HG03135 (cell line): ENCODE measurements around the gene FGD1.
"Not testable (repeated sequence)": the region's sequence is repeated elsewhere in the genome, so short reads cannot be mapped to it uniquely, and the experiment has no call there.

ENCODE experiments used
- ATAC-seq: cut with Tn5 transposase; IDR thresholded peaks from one replicate; pipeline ENCODE4 v1.9.1; 2021; ENCODE audit warnings: mild to moderate bottlenecking, moderate library complexity; ENCODE audit not compliant: unreplicated experiment

FGD1 gene

GRCh38 chrX:54495814-54496516 lies at the start of gene FGD1:
TSS of gene FGD1 (minus strand) at chrX:54496234. CDS start at chrX:54495432, 802 bp downstream.
- ATAC-seq = no peak

GRCh38 chrX:54542239-54542638 lies 46.2 kb upstream of the FGD1 start:
- ATAC-seq = not testable (repeated sequence)

GRCh38 chrX:54540289-54540688 lies 44.3 kb upstream of the FGD1 start:
- ATAC-seq = no peak

- ATAC-seq = no peak
Measured at GRCh38 chrX:54534271-54534670, 38.2 kb upstream of the FGD1 start.

GRCh38 chrX:54530357-54530900 lies 34.4 kb upstream of the FGD1 start:
- ATAC-seq = peak; percentile 35

- peak; percentile 79 for ATAC-seq
Measured at GRCh38 chrX:54529552-54530356, 33.7 kb upstream of the FGD1 start, which contains the start of gene GNL3L. TSS of gene GNL3L (plus strand) at chrX:54530219. CDS start at chrX:54532567, 2,348 bp downstream.

- no peak for ATAC-seq
Measured at GRCh38 chrX:54529151-54529550, 33.1 kb upstream of the FGD1 start.

- ATAC-seq = no peak
Measured at GRCh38 chrX:54509400-54509799, 13.4 kb upstream of the FGD1 start.

- ATAC-seq = no peak
Measured at GRCh38 chrX:54496936-54497335, 902 bp upstream of the FGD1 start.

GRCh38 chrX:54496517-54496852 lies 451 bp upstream of the FGD1 start:
- ATAC-seq = no peak

GRCh38 chrX:54494989-54495813 lies 833 bp downstream of the FGD1 start:
- no peak for ATAC-seq

- no peak for ATAC-seq
Measured at GRCh38 chrX:54494166-54494988, 1.7 kb downstream of the FGD1 start.

GRCh38 chrX:54492340-54492739 lies 3.7 kb downstream of the FGD1 start:
- no peak for ATAC-seq

- ATAC-seq = not testable (repeated sequence)
Measured at GRCh38 chrX:54489819-54490218, 6.2 kb downstream of the FGD1 start.

- ATAC-seq = no peak
Measured at GRCh38 chrX:54484666-54485065, 11.4 kb downstream of the FGD1 start.

GRCh38 chrX:54483946-54484345 lies 12.1 kb downstream of the FGD1 start:
- no peak for ATAC-seq

GRCh38 chrX:54482839-54483593 lies 13.0 kb downstream of the FGD1 start:
- no peak for ATAC-seq

- no peak for ATAC-seq
Measured at GRCh38 chrX:54479136-54480111, 16.6 kb downstream of the FGD1 start.
